NT2/D1 (cell line): ENCODE results near the gene MAML2.

Source experiments
- YY1 ChIP-seq: IDR thresholded peaks from 2 replicates; pipeline ENCODE4 v1.6.1; 2011; ENCODE audit not compliant: insufficient read length, insufficient read depth
- ZNF274 ChIP-seq: IDR thresholded peaks from 2 replicates; pipeline ENCODE4 v1.6.1; 2011; ENCODE audit warnings: mild to moderate bottlenecking, low read depth, low read length

DNA sequence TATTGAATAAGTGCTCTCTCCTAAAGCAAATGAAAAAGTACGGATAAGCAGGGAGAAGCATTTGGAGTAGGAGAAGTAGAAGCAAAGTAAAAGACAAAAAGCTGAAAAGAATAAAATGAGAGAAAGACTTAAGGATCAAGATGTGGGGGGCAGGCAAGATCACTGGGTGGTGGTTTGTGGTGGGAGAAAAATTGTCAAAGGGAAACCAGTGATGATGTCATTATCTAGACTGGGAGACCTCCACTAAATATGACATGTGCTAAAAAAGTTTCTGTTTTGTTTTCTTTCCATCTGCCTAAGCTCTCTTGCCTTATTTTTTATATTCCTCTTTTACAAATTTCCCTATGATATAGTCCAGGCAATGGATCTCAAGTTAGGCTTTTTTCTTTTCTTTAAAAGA is 14.8 kb upstream of the MAML2 start:
- TF ChIP-seq ZNF274 (no peak), YY1 (no peak)
